ENCODE measurements around the gene TBCD. TPM values are rescaled to one million over a fixed set of nuclear protein-coding genes. Genes with fewer than 3 reads are reported as not detected.
"Not testable (repeated sequence)": the region's sequence is repeated elsewhere in the genome, so short reads cannot be mapped to it uniquely, and the experiment has no call there.

The TBCD gene
- total RNA-seq, 2 experiments from 2014 or later: 155 to 157 TPM

DNA sequence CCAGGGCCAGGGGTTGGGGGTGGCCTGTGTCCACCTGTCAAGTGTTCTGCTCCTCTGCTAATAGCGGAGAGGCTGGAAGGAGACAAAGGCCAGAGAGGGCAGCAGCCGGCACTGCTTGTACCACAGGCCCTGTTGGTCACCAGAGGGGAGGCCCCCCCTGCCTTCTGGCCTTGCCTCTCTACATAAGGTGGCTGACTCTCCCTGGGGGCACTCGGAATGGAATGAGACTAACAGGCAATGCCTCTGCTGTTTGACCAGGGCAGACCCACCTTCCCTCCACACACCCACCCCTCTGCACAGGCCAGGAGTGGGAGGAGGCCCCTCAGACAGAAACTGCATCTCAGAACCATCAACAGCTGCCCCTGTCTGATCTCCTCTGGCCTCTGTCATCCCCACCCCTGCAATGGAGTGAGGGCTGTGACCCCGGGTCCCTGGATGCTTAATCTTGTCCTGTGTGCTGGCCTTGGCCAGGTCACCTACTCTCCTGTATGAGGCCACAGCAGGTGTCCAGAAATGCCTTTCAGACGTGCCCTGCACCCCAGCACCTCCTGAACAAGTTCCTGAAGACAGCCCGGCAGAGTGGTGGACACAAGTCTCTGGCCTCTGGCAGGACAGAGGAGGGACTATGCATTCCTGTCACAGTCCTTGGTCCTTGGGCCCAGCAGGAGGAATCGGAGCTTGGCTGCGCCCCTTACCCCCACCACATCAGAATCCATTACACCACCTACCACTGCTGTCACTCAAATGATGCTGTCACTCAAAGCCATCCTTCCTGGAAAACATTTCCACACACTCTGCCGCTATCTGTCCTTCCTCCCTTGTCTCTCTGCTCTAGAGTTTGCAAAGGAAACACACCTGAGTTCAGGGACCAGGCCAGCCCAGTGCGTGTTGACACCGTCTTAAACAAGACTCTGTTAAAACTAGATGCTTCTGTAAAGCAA lies 195.5 kb downstream of the TBCD start:
- Mint-ChIP-seq H3K9me3 (peaks cover 47% of the 10 kb centered on the region), H3K36me3 (ENCODE audit: low read depth) (peaks cover 74% of the 10 kb centered on the region), H3K27me3 (no peaks in the 10 kb centered on the region), H3K27ac (no peak overlapping the region), H3K4me3 (no peak overlapping the region), H3K4me1 (no peaks in the 10 kb centered on the region)
- ChIA-PET POLR2A (no interaction called here), CTCF (no interaction called here)
- DNase-seq: no peak

DNA sequence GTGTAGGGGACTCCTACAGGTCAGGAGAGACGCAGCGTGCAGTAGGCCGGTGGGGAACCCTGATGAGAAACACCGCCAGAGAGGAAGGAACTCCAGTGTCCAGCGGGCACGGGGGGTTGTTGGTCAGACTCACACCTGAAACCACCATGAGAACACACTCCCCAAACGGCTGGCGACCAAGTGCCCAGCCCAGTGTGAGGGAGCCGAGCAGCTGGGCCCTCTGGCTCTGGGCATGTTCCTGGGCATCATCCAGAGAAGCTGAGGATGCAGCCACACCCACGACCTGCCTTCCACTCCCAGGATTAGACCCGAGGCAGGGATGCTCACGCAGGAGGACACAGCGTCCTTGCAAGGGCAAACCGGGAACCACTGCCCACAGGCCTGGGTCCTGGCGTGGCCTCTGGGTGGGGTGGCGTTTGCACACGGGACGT lies 196.2 kb downstream of the TBCD start:
- CTCF ChIA-PET: no interaction called here

DNA sequence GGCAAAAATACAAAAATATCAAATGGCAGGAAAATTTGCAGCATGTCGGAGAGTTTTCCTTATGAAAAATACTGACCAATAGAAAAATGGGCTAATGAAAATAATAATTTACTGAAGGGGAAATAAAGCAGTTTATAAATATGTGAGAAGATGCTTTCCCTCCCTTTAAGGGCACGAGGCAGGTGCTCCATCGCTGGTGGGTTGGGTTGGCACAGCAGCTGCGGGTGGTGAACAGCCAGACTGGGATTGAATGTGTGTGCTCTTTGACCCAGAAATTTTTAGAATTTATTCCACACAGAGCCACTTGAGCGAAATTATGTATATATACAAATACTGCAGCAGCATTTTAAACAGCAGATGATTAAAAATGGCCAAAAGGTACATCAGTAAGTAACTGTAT lies 197.1 kb downstream of the TBCD start:
- ChIA-PET POLR2A (no interaction called here), CTCF (no interaction called here)
- no peak for DNase-seq
- H3K4me1 Mint-ChIP-seq: no peaks in the 10 kb centered on the region
- H3K9me3 Mint-ChIP-seq: peaks cover 45% of the 10 kb centered on the region
- no peak overlapping the region for H3K27ac Mint-ChIP-seq
- no peaks in the 10 kb centered on the region for H3K27me3 Mint-ChIP-seq
- no peak overlapping the region for H3K4me3 Mint-ChIP-seq
- peaks cover 74% of the 10 kb centered on the region for H3K36me3 Mint-ChIP-seq (ENCODE audit: low read depth)

More for the DNA sequence above, 196.2 kb downstream of the TBCD start:
- no peak overlapping the region for H3K4me3 Mint-ChIP-seq
- H3K27me3 Mint-ChIP-seq: no peaks in the 10 kb centered on the region
- POLR2A ChIA-PET: no interaction called here
- DNase-seq: no peak
- H3K4me1 Mint-ChIP-seq: no peaks in the 10 kb centered on the region
- no peak overlapping the region for H3K27ac Mint-ChIP-seq
- H3K36me3 Mint-ChIP-seq (ENCODE audit: low read depth): peaks cover 74% of the 10 kb centered on the region
- H3K9me3 Mint-ChIP-seq: peaks cover 49% of the 10 kb centered on the region

DNA sequence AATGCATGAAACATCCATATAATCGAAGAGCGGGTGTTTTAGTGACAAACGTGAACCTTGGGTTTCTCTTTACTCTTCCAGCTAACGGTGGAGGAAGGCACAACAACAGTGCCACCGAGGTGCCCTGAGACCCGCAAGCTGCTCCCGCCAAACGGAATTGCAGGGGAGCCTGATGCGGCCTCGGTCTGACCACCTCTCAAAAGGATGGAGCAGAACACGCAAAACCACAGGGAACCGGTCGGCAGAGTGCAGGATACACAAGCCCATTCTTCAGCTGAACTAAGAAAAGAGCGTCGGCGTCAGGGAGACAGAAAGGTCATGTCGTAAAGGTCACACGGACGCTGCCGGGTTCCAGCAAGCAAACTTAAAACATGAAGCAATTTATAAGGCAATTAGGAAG lies 197.5 kb downstream of the TBCD start:
- no peak overlapping the region for H3K27ac Mint-ChIP-seq
- H3K9me3 Mint-ChIP-seq: peaks cover 44% of the 10 kb centered on the region
- no peak overlapping the region for H3K4me3 Mint-ChIP-seq
- H3K36me3 Mint-ChIP-seq (ENCODE audit: low read depth): peaks cover 74% of the 10 kb centered on the region
- H3K4me1 Mint-ChIP-seq: no peaks in the 10 kb centered on the region
- ChIA-PET CTCF (no interaction called here), POLR2A (no interaction called here)
- no peaks in the 10 kb centered on the region for H3K27me3 Mint-ChIP-seq
- no peak for DNase-seq

DNA sequence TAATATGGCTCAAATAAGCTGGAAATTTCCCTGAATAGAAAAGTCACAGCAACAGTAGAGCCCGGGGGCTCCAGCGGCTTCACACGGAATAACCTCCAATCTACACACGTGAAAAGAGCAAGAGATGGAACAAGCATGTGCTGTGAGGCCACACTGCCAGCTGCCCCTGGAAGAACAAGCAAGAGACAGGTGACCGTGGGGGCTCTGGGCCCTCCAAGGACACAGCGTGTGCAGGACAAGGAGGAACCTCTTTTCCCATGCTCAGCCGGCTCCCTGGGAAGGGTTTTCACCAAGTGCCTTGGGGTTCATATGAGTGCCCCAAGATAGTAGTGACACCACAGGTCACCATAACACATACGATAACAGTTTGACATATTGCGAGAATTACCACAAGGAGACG lies 198.1 kb downstream of the TBCD start:
- H3K27me3 Mint-ChIP-seq: no peaks in the 10 kb centered on the region
- CTCF ChIA-PET: interaction anchor here (2.5 kb wide), 1 partner anchor 168 kb away, joined by 6 read pairs; no protein-coding TSS in a partner anchor
- H3K27ac Mint-ChIP-seq: no peak overlapping the region
- H3K36me3 Mint-ChIP-seq (ENCODE audit: low read depth): peaks cover 74% of the 10 kb centered on the region
- no peak overlapping the region for H3K4me3 Mint-ChIP-seq
- peaks cover 46% of the 10 kb centered on the region for H3K9me3 Mint-ChIP-seq
- POLR2A ChIA-PET: no interaction called here
- no peak for DNase-seq
- H3K4me1 Mint-ChIP-seq: no peaks in the 10 kb centered on the region

DNA sequence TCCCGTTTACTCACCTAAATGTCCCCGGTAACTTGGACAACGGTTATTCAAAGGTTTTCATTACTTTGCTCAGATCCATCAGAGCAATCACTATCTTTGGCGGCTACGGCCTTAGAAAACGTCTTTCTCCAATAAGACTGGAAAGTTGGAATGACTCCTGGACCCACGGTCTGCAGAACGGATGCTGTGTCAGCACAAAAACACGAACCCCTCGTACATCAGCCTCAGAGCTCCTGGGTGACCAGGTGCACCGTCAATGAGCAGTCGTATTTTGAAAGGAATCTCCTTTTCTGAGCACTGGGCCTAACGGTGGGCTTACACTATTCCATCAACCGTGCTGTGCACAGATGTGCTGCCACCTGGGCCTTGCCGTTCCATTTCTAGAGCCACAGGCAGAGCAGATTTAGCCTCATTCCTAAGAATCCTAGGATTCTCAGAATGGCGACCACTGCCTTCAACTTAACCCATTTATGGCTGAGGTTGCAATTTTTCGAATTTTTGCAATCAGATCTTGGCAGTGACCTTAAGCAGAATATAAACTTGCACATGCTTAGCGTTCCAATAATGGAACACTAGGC lies 198.7 kb downstream of the TBCD start:
- H3K36me3 Mint-ChIP-seq (ENCODE audit: low read depth): peaks cover 74% of the 10 kb centered on the region
- ChIA-PET POLR2A (no interaction called here), CTCF (interaction anchor here (2.5 kb wide), 1 partner anchor 169 kb away, joined by 6 read pairs; no protein-coding TSS in a partner anchor)

DNA sequence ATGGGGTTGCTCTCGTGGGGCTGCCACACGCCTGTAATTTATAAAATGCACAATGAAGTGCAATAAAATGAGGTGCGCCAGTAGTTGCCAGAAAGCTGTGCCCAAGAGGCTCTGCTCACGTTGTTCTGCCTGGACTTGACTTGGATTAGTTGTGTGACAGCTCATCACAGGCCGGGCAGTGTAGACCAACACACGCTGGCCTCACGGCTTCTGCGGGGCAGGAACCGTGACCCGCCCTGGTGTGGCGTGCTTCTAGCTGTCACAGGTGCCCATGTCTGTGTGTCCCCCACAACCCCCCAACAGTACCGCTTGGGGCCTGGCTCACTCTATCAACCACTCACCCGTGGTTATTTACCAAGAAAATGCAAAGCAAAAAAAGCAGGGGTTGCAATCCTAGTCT lies 200.2 kb downstream of the TBCD start:
- Mint-ChIP-seq H3K9me3 (peaks cover 36% of the 10 kb centered on the region), H3K27me3 (no peaks in the 10 kb centered on the region)
- CTCF ChIA-PET: interaction anchor here (1.8 to 2.5 kb wide), 2 partner anchors 10 to 170 kb away, joined by 3 to 6 read pairs; no protein-coding TSS in a partner anchor

More for the DNA sequence above, 198.7 kb downstream of the TBCD start:
- no peaks in the 10 kb centered on the region for H3K27me3 Mint-ChIP-seq
- peaks cover 45% of the 10 kb centered on the region for H3K9me3 Mint-ChIP-seq
- no peak overlapping the region for H3K27ac Mint-ChIP-seq
- DNase-seq: no peak
- H3K4me1 Mint-ChIP-seq: no peaks in the 10 kb centered on the region
- no peak overlapping the region for H3K4me3 Mint-ChIP-seq

DNA sequence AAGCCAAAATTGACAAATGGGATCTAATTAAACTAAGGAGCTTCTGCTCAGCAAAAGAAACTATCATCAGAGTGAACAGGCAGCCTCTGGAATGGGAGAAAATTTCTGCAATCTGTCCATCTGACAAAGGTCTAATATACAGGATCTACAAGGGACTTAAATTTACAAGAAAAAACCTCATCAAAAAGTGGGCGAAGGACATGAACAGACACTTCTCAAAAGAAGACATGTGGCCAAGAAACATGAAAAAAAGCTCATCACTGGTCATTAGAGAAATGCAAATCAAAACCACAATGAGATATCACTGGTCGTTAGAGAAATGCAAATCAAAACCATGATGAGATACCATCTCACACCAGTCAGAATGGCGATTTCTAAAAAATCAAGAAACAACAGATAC lies 203.2 kb downstream of the TBCD start:
- POLR2A ChIA-PET, H3K27me3 Mint-ChIP-seq, H3K27ac Mint-ChIP-seq, DNase-seq, CTCF ChIA-PET, H3K4me1 Mint-ChIP-seq, H3K4me3 Mint-ChIP-seq: not testable (repeated sequence)
- H3K36me3 Mint-ChIP-seq (ENCODE audit: low read depth): peaks cover 59% of the 10 kb centered on the region
- H3K9me3 Mint-ChIP-seq: peaks cover 25% of the 10 kb centered on the region

More for the DNA sequence above, 200.2 kb downstream of the TBCD start:
- Mint-ChIP-seq H3K4me1 (no peaks in the 10 kb centered on the region), H3K36me3 (ENCODE audit: low read depth) (peaks cover 69% of the 10 kb centered on the region), H3K4me3 (no peak overlapping the region), H3K27ac (no peak overlapping the region)
- no peak for DNase-seq
- POLR2A ChIA-PET: no interaction called here

DNA sequence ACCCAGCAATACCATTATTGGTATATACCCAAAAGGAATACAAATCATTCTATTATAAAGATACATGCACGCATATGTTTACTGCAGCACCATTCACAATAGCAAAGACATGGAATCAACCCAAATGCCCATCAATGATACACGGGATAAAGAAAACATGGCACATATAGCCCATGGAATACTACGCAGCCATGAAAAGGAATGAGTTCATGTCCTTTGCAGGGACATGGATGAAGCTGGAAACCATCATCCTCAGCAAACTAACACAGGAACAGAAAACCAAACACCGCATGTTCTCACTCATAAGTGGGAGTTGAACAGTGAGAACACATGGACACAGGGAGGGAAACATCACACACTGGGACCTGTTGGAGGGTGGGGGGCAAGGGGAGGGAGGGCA lies 203.8 kb downstream of the TBCD start:
- CTCF ChIA-PET: not testable (repeated sequence)

DNA sequence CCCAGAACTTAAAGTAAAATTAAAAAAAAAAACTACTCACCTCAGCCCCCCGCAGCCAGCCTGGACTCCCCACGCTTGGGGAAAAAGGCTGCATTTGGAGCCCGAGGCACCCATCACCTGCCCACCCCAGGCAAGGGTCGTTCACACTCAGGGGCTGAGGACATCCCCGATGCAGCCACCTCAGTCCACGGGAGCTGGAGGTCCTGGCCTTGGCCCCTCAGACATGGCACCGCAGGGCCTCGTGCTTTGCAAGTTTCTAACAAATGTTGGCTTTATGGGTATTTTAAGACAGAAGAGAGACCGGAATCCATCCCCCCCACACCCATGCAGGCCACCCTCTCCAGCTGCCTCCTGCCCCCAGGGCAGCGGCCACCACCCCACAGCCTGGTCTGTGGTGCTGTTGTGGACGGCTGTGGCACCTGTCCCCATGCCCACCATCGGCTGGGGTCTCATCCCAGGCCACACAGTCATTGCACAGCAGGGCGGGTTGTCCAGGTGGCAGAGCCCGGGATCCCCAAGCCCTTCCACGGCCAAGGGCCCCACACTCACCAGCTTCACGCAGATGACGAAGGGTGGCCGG lies 204.4 kb downstream of the TBCD start:
- DNase-seq: no peak
- H3K4me1 Mint-ChIP-seq: no peaks in the 10 kb centered on the region
- no peak overlapping the region for H3K4me3 Mint-ChIP-seq
- no peak overlapping the region for H3K27ac Mint-ChIP-seq
- CTCF ChIA-PET: interaction anchor here (0.6 kb wide), 1 partner anchor 93 kb away, joined by 4 read pairs; no protein-coding TSS in a partner anchor
- peaks cover 24% of the 10 kb centered on the region for H3K9me3 Mint-ChIP-seq
- POLR2A ChIA-PET: interaction anchor here (0.7 kb wide), 1 partner anchor 69 kb away, joined by 3 read pairs; no protein-coding TSS in a partner anchor
- H3K36me3 Mint-ChIP-seq (ENCODE audit: low read depth): peaks cover 51% of the 10 kb centered on the region
- H3K27me3 Mint-ChIP-seq: no peaks in the 10 kb centered on the region

More for the DNA sequence above, 203.8 kb downstream of the TBCD start:
- H3K27me3 Mint-ChIP-seq, H3K4me1 Mint-ChIP-seq, H3K4me3 Mint-ChIP-seq, POLR2A ChIA-PET, DNase-seq, H3K27ac Mint-ChIP-seq: not testable (repeated sequence)
- H3K36me3 Mint-ChIP-seq (ENCODE audit: low read depth): peaks cover 55% of the 10 kb centered on the region
- peaks cover 24% of the 10 kb centered on the region for H3K9me3 Mint-ChIP-seq

DNA sequence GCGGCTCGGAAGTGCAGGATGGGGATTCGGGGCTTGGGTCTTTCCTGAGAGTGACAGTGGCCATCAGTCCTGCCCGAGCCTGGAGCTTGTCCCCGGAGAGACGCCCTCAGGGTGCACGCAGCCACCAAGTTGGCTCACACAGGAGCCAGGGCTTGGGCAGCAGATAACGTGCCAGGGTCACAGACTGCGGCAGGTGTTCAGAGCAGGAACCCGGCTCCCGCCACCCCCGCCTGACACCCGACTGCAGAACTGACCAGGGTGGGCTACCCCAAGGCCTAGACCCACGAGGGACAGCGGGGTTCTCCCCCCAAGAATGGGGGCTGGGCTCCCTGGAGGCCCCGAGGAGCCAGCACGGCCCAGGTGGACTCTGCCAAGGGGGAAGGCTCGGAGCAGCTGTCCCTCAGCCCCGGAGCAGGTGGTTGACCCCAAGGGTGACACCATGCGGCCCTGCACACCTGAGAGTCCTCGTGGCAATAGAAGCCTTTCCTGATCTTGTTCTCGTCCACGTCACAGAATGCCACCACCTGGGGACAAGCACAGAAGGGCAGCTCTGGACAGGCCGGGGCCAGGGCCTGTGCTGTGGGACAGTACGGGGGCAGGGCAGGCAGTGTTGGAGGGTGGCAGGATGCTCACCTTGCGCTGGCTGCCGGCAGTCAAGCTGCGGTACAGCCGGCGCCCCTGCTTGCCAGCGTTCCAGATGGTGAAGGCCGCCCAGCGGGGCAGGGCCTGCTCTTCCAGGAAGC lies 205.0 kb downstream of the TBCD start:
- DNase-seq: no peak
- ChIA-PET CTCF (interaction anchor here (0.5 kb wide), 1 partner anchor 61 kb away, joined by 3 read pairs; no protein-coding TSS in a partner anchor), POLR2A (interaction anchor here (0.7 kb wide), 1 partner anchor 70 kb away, joined by 3 read pairs; no protein-coding TSS in a partner anchor)
- H3K4me3 Mint-ChIP-seq: no peak overlapping the region
- no peak overlapping the region for H3K27ac Mint-ChIP-seq
- no peaks in the 10 kb centered on the region for H3K27me3 Mint-ChIP-seq
- H3K4me1 Mint-ChIP-seq: no peaks in the 10 kb centered on the region
- H3K9me3 Mint-ChIP-seq: peaks cover 24% of the 10 kb centered on the region
- peaks cover 49% of the 10 kb centered on the region for H3K36me3 Mint-ChIP-seq (ENCODE audit: low read depth)

DNA sequence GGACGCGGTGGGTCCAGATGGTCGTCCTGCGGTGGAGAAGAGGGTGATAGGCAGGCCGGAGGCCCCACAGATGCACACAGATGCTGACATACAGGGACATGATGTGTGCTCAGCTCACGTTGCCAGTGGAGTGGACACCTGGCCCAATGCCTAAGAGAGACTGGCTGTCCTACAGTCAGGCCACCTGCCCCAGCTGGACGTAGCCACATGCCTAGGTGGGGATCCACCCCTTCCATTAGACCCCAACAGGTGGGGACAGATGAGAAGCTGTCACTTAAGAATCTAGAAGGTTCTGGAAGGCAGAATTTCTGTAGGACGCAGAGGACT lies 205.6 kb downstream of the TBCD start:
- H3K4me3 Mint-ChIP-seq: no peak overlapping the region
- H3K27me3 Mint-ChIP-seq: no peaks in the 10 kb centered on the region
- POLR2A ChIA-PET: no interaction called here
- no peaks in the 10 kb centered on the region for H3K4me1 Mint-ChIP-seq
- no peak overlapping the region for H3K27ac Mint-ChIP-seq
- DNase-seq: no peak
- peaks cover 46% of the 10 kb centered on the region for H3K36me3 Mint-ChIP-seq (ENCODE audit: low read depth)
- CTCF ChIA-PET: interaction anchor here (0.5 kb wide), 1 partner anchor 60 kb away, joined by 3 read pairs; no protein-coding TSS in a partner anchor
- peaks cover 19% of the 10 kb centered on the region for H3K9me3 Mint-ChIP-seq
